ENCODE results near the gene KSR1. TPM values are rescaled to one million over a fixed set of nuclear protein-coding genes. Genes with fewer than 3 reads are reported as not detected.
A peak's percentile ranks its signal among the peaks of the same experiment; 100 is the strongest.
"Not testable (repeated sequence)": the region's sequence is repeated elsewhere in the genome, so short reads cannot be mapped to it uniquely, and the experiment has no call there.

The KSR1 gene
- total RNA-seq, 2 donors from 2014 or later, result 19.0 to 29.1 TPM

- ATAC-seq, result no peak
- DNase-seq, result no peak
- intact Hi-C loops (cut with DNase I, micrococcal nuclease), result no loop called here
Observed at GRCh38 chr17:27627514-27627913, 171.3 kb downstream of the KSR1 start.

- DNase-seq (no peak), ATAC-seq (no peak)
- intact Hi-C loops (cut with DNase I, micrococcal nuclease), result no loop called here
Observed at GRCh38 chr17:27628376-27628775, 172.1 kb downstream of the KSR1 start.

- DNase-seq; ATAC-seq; intact Hi-C loops (cut with DNase I, micrococcal nuclease): not testable (repeated sequence)
Observed at GRCh38 chr17:27629260-27629659, 173.0 kb downstream of the KSR1 start.

GRCh38 chr17:27630607-27631410 lies 174.6 kb downstream of the KSR1 start, which contains the start of gene LGALS9:
Gene LGALS9, plus strand, starts transcription at chr17:27631188. Its CDS starts 78 bp downstream, at chr17:27631266.
- intact Hi-C loops (cut with DNase I, micrococcal nuclease), result no loop called here
- DNase-seq (peak; percentile 74 to 82), ATAC-seq (peak; percentile 80)

GRCh38 chr17:27631411-27631760 lies 175.1 kb downstream of the KSR1 start:
- ATAC-seq, result peak; percentile 36
- DNase-seq, result no peak
- intact Hi-C loops (cut with DNase I, micrococcal nuclease), result no loop called here

- intact Hi-C loops (cut with DNase I, micrococcal nuclease), result no loop called here
- DNase-seq, result peak in 1 of 2 donors; percentile 55
Observed at GRCh38 chr17:27631897-27632725, 175.9 kb downstream of the KSR1 start.

GRCh38 chr17:27632766-27633165 lies 176.5 kb downstream of the KSR1 start:
- intact Hi-C loops (cut with DNase I, micrococcal nuclease), result not testable (repeated sequence)
- DNase-seq, result peak; percentile 64 to 84

More at GRCh38 chr17:27631897-27632725, 175.9 kb downstream of the KSR1 start:
- ATAC-seq, result peak; percentile 24

GRCh38 chr17:27633312-27634025 lies 177.2 kb downstream of the KSR1 start:
- ATAC-seq, result no peak
- intact Hi-C loops (cut with DNase I, micrococcal nuclease), result no loop called here
- DNase-seq, result peak in 1 of 2 donors; percentile 60

More at GRCh38 chr17:27632766-27633165, 176.5 kb downstream of the KSR1 start:
- peak; percentile 6 for ATAC-seq

- intact Hi-C loops (cut with DNase I, micrococcal nuclease), result no loop called here
- no peak for DNase-seq
- no peak for ATAC-seq
Observed at GRCh38 chr17:27634026-27634335, 177.7 kb downstream of the KSR1 start.

- DNase-seq (no peak), ATAC-seq (no peak)
- intact Hi-C loops (cut with DNase I, micrococcal nuclease), result no loop called here
Observed at GRCh38 chr17:27634776-27635175, 178.5 kb downstream of the KSR1 start.

GRCh38 chr17:27635275-27635823 lies 179.1 kb downstream of the KSR1 start:
- intact Hi-C loops (cut with DNase I, micrococcal nuclease), result no loop called here
- peak; percentile 57 to 60 for DNase-seq
- ATAC-seq, result peak; percentile 33

GRCh38 chr17:27636005-27636520 lies 179.8 kb downstream of the KSR1 start:
- peak; percentile 69 for ATAC-seq
- intact Hi-C loops (cut with DNase I, micrococcal nuclease); DNase-seq: not testable (repeated sequence)

- intact Hi-C loops (cut with DNase I, micrococcal nuclease); ATAC-seq: not testable (repeated sequence)
Observed at GRCh38 chr17:27637818-27638217, 181.6 kb downstream of the KSR1 start.

GRCh38 chr17:27638415-27638914 lies 182.2 kb downstream of the KSR1 start:
- ATAC-seq, result peak; percentile 49
- DNase-seq; intact Hi-C loops (cut with DNase I, micrococcal nuclease): not testable (repeated sequence)

More at GRCh38 chr17:27637818-27638217, 181.6 kb downstream of the KSR1 start:
- DNase-seq, result not testable (repeated sequence)

- intact Hi-C loops (cut with DNase I, micrococcal nuclease), result no loop called here
- no peak for ATAC-seq
- no peak for DNase-seq
Observed at GRCh38 chr17:27640790-27641189, 184.5 kb downstream of the KSR1 start.

GRCh38 chr17:27644586-27644985 lies 188.3 kb downstream of the KSR1 start:
- intact Hi-C loops (cut with DNase I, micrococcal nuclease), result no loop called here
- no peak for ATAC-seq
- no peak for DNase-seq

GRCh38 chr17:27645621-27646020 lies 189.4 kb downstream of the KSR1 start:
- intact Hi-C loops (cut with DNase I, micrococcal nuclease), result loop anchor here in 1 of 2 donors (5.0 kb wide), 1 partner anchor 38 kb away; no protein-coding TSS in a partner anchor
- not testable (repeated sequence) for DNase-seq, ATAC-seq

- ATAC-seq (peak; percentile 26), DNase-seq (peak in 1 of 2 donors; percentile 51)
- intact Hi-C loops (cut with DNase I, micrococcal nuclease), result loop anchor here in 1 of 2 donors (5.0 kb wide), 1 partner anchor 39 kb away; no protein-coding TSS in a partner anchor
Observed at GRCh38 chr17:27646232-27646631, 190.0 kb downstream of the KSR1 start.

Data from left colon (tissue), 2 donors.